Measurements from ENCODE around the gene CCDC74B.
A peak's percentile ranks its signal among the peaks of the same experiment; 100 is the strongest.
"Not testable (repeated sequence)": the region's sequence is repeated elsewhere in the genome, so short reads cannot be mapped to it uniquely, and the experiment has no call there.

Gene CCDC74B

DNA sequence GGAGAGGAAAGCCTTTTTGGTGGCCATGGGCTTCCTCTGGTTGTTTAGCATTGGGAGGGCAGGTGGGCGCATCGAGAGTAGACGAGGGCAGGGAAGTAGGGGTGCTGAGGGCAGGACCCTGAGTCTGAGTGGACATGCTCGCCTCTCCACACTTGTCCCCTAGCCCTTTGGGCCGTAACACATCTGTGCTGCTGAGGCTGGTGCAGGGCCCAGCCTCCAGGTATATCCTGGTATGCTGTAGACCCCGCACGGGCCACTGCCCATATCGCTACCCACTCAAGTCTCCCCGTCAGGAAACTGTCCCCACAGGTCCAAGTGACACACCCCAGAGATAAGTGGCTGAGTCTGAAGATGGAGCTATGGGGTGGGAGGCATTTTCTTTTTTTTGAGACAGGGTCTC, 13.7 kb upstream of the CCDC74B start:
- TF ChIP-seq, protein P1, sequence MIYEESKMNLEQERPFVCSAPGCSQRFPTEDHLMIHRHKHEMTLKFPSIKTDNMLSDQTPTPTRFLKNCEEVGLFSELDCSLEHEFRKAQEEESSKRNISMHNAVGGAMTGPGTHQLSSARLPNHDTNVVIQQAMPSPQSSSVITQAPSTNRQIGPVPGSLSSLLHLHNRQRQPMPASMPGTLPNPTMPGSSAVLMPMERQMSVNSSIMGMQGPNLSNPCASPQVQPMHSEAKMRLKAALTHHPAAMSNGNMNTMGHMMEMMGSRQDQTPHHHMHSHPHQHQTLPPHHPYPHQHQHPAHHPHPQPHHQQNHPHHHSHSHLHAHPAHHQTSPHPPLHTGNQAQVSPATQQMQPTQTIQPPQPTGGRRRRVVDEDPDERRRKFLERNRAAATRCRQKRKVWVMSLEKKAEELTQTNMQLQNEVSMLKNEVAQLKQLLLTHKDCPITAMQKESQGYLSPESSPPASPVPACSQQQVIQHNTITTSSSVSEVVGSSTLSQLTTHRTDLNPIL (CRISPR knock-in tag; IDR thresholded peaks at IDR 0.05; ENCODE audit: low read depth): no peak
- ATAC-seq: no peak

DNA sequence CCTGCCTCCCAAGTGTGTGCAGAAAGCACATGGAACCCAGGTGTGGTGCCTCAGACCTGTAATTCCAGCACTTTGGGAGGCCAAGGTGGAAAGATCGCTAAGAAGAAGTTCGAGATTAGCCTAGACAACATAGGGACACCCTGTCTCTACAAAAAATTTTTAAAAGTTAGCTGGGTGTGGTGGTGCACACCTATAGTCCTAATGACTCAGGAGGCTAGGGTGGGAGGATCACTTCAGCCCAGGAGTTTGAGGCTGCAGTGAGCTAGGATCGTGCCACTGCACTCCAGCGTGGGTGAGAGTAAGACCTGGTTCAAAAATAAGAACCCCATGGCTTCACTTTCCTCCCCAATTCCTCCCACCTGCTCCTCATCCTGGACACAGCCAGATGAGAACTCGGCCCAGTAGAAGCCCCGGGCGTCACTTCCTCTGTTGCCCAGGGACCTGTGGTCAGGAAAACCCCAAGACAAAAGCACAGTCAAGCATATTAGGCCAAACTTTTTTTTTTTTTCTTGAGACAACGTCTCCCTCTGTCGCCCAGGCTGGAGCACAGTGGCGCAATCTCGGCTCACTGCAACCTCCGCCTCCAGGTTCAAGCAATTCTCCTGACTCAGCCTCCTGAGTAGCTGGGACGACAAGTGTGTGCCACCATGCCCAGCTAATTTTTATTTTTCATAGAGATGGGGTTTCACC, 13.1 kb upstream of the CCDC74B start:
- ATAC-seq: not testable (repeated sequence)

DNA sequence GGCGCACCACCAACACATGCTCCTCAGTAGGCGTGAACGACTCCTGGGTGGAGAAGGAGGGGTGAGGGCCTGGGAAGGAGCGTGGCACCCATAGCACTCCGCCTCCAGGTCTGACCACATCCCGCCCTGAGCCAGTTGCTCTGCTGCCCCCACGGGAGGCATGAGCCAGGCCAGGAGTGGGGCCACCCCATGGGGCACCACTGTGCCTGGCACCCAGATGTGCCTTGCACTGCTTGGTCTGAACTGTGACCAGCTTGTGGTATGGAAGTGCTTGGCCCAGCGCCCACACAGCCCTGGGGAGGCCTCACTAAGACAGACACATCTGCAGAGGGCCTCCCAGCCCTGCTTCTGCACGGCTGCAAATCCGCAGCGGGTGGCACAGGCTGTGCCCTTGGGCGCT, 12.4 kb upstream of the CCDC74B start:
- peak; percentile 10; the same call in 1 of the 3 replicates for ATAC-seq

DNA sequence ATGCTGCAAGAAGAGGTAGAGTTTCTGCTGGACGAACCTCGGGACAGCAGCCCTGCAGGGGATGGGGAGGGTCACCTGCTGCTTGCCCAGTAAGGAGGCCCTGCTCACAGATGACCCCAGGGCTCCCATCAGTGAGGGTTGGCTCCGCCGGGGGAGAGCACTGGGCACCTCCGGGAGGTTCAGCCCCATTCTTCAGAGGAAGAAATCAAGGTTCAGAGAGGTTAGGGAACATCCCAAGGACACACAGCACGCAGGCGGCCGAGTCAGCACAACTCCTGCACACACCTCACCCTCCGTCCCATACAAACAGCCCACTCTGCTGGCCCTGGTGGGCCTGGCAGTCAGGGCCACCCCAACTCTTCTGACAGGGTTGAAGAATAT, 11.7 kb upstream of the CCDC74B start:
- TF ChIP-seq, protein P2, sequence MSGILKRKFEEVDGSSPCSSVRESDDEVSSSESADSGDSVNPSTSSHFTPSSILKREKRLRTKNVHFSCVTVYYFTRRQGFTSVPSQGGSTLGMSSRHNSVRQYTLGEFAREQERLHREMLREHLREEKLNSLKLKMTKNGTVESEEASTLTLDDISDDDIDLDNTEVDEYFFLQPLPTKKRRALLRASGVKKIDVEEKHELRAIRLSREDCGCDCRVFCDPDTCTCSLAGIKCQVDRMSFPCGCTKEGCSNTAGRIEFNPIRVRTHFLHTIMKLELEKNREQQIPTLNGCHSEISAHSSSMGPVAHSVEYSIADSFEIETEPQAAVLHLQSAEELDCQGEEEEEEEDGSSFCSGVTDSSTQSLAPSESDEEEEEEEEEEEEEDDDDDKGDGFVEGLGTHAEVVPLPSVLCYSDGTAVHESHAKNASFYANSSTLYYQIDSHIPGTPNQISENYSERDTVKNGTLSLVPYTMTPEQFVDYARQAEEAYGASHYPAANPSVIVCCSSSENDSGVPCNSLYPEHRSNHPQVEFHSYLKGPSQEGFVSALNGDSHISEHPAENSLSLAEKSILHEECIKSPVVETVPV (CRISPR knock-in tag; IDR thresholded peaks at IDR 0.05): no peak
- TF ChIP-seq ZNF8 (CRISPR knock-in tag; IDR thresholded peaks at IDR 0.05): no peak
- TF ChIP-seq TCF4 (CRISPR knock-in tag; IDR thresholded peaks at IDR 0.05; ENCODE audit: borderline replicate concordance): no peak
- no peak for TF ChIP-seq ZFP3 (CRISPR knock-in tag; IDR thresholded peaks at IDR 0.05)
- TF ChIP-seq ZNF70 (CRISPR knock-in tag; IDR thresholded peaks at IDR 0.05): no peak
- no peak for TF ChIP-seq ISL1 (CRISPR knock-in tag; IDR thresholded peaks at IDR 0.05)
- TF ChIP-seq ZFP30 (CRISPR knock-in tag; IDR thresholded peaks at IDR 0.05): no peak
- no peak for TF ChIP-seq PPARA (CRISPR knock-in tag; IDR thresholded peaks at IDR 0.05; ENCODE audit: borderline replicate concordance)
- no peak for TF ChIP-seq CSDC2 (CRISPR knock-in tag; IDR thresholded peaks at IDR 0.05)
- no peak for TF ChIP-seq GLIS3 (CRISPR knock-in tag; IDR thresholded peaks at IDR 0.05)
- no peak for TF ChIP-seq TOX (CRISPR knock-in tag; IDR thresholded peaks at IDR 0.05; ENCODE audit: borderline replicate concordance)
- TF ChIP-seq, protein P1 (CRISPR knock-in tag; IDR thresholded peaks at IDR 0.05; ENCODE audit: low read depth): no peak
- no peak for TF ChIP-seq SNAI2 (CRISPR knock-in tag; IDR thresholded peaks at IDR 0.05)
- TF ChIP-seq BACH2 (CRISPR knock-in tag; IDR thresholded peaks at IDR 0.05; ENCODE audit: borderline replicate concordance): no peak
- no peak for ATAC-seq

DNA sequence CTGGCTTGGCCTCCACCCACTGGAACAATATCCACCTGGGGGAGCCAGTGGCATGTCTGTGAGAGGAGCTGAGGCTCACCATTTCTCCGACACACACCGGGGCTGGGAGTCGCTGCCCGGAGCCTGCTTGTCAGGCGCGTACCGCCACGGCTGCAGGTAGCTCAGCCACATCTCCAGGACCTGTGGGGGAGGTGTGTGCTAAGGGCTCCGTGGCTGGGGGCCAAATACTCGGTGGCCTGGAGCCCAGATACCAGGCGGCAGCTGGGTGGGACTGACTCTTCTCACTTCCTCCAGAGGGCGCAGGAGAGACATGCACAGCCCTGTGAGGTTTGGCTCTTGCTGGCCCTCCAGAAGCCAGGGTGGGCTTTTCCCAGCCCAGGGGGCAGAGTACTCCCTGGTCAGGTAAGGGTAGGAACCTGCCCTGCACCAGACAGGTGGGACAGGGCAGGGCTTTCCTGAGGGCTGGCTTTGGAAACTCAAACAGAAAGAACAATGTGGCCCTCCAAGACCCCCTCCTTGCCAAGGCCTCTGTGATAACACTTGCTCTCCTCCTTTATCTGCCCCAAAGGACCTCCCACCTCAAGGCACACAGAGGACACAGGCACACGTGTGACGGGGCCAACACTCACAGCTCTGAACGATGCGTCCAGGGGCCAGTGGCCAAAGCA, 11.2 kb upstream of the CCDC74B start:
- peak; percentile 79 for ATAC-seq

DNA sequence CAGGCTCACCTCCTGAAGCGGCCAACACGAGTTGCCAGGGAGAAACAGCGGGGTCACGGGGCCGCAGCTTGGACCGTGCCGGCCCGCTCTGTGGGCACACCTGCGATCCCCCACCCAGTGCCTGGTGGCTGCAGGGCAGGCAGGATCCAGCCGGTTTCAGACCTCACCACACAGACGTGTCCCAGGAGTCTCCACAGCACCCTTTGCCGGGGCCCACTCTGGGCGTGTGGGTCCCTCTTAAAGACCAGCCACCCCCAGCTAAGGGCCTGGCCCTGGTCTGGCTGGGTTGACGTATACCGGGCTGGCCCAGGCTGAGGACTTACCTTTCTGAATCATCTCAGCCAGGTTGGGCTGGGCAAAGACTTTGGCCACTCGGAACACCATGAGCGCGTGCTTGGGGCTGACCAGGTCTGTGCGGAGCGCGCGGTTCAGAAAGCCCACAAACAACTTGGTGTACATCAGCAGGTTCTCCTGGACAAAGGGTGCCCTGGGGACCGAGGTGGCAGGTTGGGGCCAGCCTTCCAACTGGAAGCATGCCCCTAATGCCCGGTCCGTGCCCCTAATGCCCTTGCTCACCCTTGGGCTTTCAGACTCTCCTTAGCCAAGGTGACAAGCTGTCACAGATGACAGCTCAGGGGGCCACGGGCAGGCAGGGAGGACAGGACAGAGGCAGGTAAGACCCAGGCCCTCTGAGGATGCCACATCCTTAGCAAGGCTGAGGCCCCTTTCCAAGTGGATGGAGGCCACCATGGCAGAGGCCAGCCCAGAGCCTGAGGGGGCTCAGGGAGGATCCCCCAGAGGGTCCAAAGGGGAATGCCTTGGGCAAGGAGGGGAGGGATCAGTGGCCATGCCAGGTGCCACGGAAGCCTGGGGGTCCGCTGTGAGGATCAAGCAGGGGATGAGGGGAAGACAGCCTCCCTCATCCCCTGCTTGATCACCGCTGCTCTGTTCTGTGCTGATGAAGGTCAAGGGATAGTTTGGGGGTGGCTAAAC, 10.2 kb upstream of the CCDC74B start:
- TF ChIP-seq, protein P2 (CRISPR knock-in tag; IDR thresholded peaks at IDR 0.05): no peak
- TF ChIP-seq TOX (CRISPR knock-in tag; IDR thresholded peaks at IDR 0.05; ENCODE audit: borderline replicate concordance) (no peak), OSR1 (CRISPR knock-in tag; IDR thresholded peaks at IDR 0.05) (no peak)
- TF ChIP-seq, protein P3, sequence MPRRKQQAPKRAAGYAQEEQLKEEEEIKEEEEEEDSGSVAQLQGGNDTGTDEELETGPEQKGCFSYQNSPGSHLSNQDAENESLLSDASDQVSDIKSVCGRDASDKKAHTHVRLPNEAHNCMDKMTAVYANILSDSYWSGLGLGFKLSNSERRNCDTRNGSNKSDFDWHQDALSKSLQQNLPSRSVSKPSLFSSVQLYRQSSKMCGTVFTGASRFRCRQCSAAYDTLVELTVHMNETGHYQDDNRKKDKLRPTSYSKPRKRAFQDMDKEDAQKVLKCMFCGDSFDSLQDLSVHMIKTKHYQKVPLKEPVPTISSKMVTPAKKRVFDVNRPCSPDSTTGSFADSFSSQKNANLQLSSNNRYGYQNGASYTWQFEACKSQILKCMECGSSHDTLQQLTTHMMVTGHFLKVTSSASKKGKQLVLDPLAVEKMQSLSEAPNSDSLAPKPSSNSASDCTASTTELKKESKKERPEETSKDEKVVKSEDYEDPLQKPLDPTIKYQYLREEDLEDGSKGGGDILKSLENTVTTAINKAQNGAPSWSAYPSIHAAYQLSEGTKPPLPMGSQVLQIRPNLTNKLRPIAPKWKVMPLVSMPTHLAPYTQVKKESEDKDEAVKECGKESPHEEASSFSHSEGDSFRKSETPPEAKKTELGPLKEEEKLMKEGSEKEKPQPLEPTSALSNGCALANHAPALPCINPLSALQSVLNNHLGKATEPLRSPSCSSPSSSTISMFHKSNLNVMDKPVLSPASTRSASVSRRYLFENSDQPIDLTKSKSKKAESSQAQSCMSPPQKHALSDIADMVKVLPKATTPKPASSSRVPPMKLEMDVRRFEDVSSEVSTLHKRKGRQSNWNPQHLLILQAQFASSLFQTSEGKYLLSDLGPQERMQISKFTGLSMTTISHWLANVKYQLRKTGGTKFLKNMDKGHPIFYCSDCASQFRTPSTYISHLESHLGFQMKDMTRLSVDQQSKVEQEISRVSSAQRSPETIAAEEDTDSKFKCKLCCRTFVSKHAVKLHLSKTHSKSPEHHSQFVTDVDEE (CRISPR knock-in tag; IDR thresholded peaks at IDR 0.05): no peak
- ATAC-seq: no peak

DNA sequence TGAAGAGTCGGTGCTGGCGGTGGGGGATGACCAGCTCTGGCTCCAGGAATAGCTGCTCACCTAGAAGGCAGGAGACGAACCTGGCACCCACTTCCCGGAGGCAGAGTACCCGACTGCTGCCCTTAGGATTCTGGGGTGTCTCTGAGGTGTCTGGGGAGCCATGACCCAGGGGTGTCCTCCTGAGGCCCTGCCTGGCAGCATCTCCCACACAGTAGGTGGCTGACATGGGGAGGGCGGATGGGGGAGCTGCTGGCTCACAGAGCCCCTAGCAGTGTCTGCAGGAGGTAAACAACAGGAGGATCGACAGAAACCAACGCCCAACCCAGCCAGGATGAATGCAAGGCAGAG, 9.5 kb upstream of the CCDC74B start:
- not testable (repeated sequence) for ATAC-seq

DNA sequence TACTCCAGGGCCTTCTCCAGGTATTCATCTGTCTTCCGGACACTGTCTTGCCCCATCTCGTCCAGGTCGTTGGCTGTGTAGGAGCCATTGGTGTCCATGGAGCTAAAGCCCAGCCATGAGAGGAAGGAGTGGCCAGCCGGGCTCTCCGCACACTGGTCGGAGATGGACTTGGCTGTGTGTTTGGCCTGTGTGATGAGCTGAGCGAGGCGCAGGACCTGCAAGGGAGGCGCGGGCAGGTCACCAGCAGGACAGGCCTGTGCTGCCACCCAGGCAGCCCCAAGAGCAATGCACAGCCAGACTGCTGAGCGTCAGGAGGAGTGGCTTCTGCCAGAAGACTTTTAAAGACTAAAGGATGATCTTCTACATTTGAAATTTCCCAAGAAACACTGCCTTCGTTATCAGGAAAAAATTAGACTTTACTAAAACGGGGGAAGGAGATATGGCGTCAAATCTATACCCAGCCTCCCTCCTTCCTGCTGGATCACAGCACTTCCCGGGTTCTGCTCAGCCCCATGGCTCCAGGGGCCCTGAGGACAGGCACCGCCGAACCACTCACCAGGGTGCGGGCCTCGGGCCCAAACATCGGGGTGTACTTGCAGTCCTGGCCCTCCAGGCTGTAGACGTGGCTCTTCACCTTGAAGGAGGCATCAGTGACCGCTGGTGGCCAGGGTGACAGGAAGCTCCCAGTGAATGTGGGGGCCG, 9.0 kb upstream of the CCDC74B start:
- ATAC-seq: not testable (repeated sequence)

All from SK-N-SH treated with all-trans-retinoic acid at 6 μM for 48 hours (cell line).